SU-DHL-6 (cell line): Measurements from ENCODE around the gene SULF2.

Experiments
- CTCF ChIP-seq: fragments of 200-600 bp; sonication (generic); IDR thresholded peaks from one replicate; pipeline ENCODE4 v1.5.1; 2017; ENCODE audit warnings: antibody characterized with exemption, mild to moderate bottlenecking, low read length, moderate library complexity; ENCODE audit not compliant: insufficient read depth, poor library complexity, severe bottlenecking
- EZH2phosphoT487 ChIP-seq: fragments of 200-600 bp; sonication (generic), shearing (Covaris generic); conservative IDR thresholded peaks from 2 replicates; pipeline ENCODE4 v1.6.1; 2018; ENCODE audit warnings: mild to moderate bottlenecking, antibody characterized with exemption, low read length, moderate library complexity, mixed read lengths

GRCh38 chr20:47610945-47611250 is 174.4 kb downstream of the SULF2 start:
- TF ChIP-seq CTCF (no peak), EZH2phosphoT487 (no peak)
